SHP77 treated with DMSO at 0.1 percent for 48 hours (cell line): Measurements from ENCODE around the gene RPLP2.

Experiments used
- DNase-seq: peaks from one replicate; lab custom pipeline; 2025; lab: John Stamatoyannopoulos, UW

RPLP2 gene

DNA sequence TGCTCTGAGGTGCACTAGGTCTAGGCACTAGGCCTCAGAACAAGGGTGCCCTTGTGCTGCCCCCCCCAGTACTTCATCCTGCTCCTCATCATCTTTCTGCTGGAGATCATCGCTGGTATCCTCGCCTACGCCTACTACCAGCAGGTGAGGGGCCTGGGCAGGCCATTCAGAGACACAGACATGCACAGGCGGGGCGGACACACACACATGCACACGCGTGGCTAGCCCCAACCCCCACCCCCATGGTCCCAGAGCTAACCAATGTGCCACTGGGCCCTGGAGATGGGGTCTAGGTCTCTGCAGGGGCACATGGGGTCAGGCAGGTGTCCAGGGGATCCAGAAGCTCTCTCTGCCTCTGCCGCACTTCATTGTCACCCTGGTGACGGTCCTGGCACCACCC lies 26.9 kb downstream of the RPLP2 start:
- DNase-seq = no peak

DNA sequence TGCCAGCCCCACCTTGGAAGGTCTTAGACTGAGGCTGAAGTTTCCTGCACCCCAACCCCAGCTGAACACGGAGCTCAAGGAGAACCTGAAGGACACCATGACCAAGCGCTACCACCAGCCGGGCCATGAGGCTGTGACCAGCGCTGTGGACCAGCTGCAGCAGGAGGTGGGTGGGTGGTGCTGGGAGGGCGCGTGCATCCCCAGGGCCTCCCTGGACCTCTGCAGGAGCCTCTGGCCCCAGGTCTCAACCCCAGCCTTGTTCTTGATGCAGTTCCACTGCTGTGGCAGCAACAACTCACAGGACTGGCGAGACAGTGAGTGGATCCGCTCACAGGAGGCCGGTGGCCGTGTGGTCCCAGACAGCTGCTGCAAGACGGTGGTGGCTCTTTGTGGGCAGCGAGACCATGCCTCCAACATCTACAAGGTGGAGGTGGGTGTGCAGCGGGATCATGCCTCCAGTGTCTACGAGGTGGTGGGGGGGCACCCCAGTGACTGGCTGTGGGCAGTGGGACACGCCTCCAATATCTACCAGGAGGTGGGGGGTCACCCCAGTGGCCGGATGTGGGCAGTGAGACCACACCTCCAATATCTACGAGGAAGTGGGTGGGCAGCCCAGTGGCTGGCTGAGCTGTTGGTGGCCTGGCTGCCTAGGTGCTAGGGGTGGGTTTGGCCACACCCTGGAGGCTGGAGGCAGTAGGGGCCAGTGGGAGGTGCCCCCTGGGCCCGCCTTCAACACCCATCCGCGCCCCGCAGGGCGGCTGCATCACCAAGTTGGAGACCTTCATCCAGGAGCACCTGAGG lies 27.6 kb downstream of the RPLP2 start:
- DNase-seq = no peak

DNA sequence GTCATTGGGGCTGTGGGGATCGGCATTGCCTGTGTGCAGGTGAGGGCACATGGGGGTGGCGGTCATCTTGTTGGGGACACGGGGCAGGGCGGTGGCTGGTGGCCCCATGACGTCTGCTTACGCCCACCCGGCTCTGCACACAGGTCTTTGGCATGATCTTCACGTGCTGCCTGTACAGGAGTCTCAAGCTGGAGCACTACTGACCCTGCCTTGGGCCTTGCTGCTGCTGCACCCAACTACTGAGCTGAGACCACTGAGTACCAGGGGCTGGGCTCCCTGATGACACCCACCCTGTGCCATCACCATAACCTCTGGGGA lies 28.2 kb downstream of the RPLP2 start:
- DNase-seq = no peak

DNA sequence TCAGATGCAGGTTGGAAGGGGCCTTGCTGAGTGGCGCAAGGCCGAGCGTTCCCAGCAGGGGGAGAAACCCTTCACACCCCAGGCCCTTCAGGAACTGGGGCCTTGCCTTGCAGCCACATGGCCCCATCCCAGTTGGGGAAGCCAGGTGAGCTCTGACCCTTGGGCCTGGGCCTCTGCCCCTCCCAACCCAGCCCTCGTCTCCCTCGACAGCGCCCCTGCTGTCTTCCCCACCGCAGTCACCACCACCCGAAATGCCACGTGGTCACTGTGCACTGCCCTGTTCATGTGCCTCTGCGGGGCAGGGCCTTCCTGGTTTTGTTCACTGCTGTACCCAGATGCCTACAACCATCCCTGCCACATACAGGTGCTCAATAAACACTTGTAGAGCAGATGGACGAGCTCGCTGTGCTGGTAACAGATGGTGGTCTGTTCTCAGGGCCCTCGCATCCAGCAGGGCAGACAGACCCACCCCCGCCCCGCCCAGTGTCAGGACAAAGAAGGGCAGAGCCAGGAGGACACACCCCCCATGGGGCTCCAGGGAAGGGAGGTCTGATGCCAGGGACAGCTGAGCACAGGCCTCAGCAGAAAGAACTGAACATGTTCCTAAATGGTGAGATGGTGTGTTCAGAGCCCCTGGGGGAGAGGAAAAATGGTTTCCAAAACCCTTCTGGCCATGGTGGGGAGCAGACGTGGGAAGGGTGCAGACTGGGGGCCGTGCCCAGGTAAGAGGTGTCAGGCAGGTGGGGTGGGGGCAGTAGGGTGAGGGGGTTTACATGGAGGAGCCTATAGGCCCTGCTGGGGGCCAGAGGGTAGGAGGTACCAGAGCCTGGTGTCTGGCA lies 28.9 kb downstream of the RPLP2 start:
- no peak for DNase-seq

DNA sequence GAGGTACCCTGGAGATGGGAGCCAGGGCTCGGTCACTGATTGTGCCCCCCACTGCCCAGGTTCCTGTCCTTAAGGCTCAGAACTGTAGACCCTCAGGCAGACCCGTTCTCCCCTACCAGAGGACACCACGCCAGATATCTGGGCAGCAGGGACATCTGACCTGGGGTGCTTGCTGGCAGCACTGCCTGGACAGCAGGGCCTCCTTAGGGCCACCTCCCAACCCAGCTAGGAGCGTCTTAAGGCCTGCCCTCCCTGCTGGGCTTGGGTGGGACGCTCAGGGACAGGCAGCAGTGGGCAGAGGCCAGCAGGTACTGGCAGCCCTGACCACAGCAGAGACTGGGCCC lies 29.5 kb downstream of the RPLP2 start:
- DNase-seq = no peak

DNA sequence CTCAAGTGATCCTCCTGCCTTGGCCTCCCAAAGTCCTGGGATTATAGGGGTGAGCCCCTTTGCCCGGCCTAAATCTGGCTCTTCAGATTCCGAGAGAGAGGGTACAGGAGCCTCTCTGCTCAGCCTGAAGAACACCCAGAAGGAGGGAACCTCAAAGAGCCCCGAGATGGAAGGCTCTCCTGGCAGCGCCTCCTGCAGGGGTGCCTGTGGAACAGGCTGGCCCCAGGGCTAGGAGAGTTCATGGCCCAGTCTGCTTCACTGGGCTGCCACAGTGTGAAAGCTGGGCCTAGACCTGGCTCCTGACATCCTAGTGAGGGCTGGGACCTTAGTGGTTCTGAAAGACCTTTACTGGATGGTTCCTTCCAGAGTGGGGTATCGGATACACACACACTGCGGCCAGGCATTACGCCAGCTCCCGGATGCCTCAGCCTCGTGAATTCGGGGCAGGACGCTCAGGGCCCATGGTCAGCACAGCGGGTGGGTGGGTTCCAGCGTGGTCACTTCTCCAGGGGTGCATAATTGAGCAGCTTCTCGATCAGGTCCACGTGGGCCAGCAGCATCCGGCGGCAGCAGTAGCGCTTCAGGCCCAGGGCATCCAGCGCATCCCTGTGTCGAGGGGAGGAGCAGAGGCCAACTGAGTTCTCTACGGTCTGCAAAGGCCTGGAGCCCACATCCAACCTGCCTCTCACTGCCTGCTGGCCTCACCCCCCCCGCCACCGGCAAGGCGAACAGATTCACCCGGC lies 30.3 kb downstream of the RPLP2 start:
- DNase-seq = no peak

DNA sequence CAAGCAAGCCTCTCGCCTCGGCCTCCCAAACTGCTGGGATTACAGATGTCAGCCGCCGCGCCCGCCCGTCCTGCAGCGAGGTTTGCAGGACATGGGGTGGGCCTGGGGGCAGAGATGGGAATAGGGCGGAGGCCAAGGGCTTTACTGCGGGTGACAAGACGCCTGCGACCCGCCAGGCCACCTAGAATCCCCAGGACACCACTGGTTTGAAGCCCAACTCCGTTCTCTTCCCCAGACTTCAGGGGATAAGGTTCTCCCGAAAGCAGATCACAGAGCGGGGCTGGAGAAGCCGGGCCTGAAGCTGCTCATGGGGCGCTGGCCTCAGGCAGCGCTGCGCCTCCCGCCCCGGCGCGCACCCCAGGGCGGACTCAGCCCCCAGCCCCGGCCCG lies 32.2 kb downstream of the RPLP2 start:
- no peak for DNase-seq

DNA sequence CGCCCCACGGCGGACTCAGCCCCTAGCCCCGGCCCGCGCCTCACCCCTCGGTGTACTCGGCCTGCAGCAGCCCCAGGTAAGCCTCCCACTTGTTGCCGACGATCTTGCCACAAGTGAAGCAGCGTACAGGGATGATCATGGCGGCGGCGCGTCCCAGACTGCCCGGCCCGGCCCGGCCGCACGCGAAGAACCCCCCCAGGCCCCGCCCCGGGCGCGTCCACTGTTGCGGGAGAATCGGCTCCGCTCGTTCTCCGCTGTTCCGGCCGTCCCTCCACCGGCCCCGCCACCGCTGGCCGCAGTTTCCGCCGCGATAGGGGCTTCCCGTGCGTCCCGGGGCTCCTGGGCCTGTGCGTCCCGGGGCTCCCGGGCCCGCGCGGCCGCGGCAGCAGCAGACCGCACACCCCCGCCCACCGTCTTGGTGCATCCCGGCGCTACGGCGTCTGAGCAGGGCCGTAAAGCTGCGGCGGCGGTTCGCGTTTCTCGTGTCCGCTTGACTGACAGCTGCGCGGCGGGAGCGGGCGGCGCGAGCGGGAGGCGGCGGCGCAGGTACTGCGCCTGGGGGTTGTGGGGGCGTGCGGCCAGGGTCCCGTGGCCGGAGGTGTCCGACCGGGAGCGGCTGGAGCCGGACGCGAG lies 32.7 kb downstream of the RPLP2 start, which contains the start of the genes POLR2L and TSPAN4:
Gene POLR2L, minus strand, starts transcription at position 160 of the 633 bp plus-strand sequence. Its CDS starts 21 bp downstream, at position 139.
Gene TSPAN4, plus strand, starts transcription at position 483 of the 633 bp plus-strand sequence. CDS start 7,453 bp downstream, outside the sequence.
- no peak for DNase-seq

DNA sequence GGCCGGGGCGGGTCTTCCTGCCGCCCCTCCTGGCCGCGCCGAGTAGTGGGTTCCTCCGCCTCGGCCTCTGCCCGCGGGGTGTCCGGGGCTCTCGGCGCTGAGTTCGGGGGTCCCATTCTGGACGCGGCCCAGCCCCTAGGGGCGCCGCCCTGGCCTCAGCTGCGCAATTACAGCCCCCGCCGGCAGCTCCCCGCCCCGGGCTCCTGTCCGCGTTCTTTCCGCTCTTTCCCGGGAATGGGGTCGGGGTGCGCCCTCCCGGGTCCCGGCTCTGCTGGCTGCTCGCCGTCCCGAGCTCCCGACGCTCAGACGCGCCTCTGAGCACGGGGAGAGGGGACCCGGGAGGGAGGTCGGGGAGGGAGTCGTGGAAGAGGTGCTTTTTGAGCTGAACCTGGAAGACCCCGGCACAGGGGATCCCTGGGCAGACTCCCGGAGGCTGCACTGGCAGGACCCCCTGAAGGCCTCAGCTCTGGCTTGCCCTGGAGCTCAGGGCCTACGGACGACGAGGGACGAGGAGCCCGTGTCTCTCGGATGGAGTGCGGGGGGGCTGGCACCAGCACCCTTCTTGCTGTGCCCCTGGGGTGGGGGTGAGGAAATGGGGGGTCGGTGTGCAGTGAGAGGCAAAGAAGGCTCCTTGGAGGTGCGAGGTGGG lies 33.4 kb downstream of the RPLP2 start:
- DNase-seq = no peak

DNA sequence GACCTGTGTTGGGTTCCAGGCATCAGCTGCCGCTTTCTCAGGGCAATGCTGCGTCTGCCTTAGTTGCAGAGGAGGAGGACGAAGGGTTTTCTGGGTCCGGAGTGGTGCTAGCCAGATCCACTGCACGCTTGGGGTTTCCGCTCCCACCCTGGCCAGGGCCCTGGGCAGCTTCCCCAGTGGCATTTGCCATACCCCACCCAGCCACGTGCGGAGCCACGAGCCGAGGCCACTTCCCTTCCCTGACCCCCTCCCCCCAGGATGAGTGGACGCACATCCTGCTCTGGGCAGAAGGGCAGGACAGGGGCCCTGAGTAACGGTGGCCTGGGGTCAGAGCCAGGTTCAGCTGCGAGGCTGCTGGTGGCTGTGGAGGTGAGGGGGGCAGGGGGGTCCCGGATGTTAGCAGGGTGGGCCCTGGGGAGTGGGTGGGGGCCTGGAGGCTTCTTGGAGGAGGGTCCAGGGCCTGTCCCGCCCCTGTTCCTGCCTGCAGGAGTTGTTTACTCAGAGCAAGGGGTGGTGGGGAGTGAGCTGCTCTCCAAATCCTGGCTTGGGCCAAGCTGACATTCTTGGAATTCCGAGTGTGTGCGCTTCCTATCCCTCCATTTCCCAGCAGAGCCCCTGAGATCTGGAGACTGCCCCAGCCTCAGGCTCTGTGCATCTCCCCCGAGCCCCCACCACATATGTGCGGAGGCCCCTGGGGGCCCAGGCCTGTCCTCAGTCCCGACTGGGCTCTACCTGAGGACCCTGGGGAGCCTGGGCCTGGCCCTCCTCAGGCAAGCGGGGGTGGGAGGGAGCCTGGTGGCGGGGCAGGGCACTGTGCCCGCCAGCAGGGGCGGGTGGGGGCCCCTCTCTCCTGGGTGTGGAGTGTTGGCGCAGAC lies 34.3 kb downstream of the RPLP2 start:
- DNase-seq = no peak

DNA sequence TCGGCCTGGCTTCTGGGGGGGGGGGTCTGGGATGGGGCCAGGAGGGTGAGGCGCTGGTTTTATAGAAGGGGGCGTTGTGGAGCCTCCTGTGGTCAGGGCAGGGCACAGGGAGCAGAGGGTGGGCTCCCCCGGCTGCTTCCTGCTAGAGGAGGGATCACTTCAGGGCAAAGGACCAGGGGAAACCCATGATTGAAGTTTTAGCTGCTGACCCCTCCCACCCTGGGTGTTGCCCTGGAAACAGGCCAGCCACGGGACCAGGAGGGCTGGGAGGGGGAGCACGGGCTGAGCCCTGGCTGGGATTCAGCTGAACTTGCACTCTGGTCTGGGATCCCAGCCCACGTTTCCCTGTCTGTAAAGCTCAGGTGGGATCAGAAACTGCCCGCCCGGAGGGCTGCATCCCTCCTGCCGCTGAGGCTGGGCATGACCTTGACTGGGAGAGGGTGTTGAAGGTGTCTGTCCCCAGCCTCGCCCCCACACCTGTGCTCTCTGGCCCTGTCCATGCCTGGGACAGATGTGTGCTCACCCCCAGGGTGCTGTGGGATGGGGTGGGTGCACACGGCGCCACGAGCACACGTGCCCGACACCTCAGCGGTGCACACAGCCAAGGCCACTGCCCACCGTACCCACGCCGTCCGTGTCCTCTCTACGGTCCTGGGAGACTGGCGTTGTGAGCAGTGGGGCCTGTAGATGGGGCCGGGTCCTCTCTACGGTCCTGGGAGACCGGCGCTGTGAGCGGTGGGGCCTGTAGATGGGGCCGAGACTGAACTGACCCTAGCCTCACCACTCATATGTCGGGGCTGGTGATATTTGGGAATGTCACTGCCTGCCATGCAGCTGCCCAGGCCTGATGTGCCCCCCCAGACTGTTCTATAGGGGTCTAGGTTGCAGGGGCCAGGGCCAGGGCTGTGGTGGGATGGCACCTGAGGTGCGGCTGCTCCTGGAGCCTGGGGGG lies 35.2 kb downstream of the RPLP2 start:
- no peak for DNase-seq

DNA sequence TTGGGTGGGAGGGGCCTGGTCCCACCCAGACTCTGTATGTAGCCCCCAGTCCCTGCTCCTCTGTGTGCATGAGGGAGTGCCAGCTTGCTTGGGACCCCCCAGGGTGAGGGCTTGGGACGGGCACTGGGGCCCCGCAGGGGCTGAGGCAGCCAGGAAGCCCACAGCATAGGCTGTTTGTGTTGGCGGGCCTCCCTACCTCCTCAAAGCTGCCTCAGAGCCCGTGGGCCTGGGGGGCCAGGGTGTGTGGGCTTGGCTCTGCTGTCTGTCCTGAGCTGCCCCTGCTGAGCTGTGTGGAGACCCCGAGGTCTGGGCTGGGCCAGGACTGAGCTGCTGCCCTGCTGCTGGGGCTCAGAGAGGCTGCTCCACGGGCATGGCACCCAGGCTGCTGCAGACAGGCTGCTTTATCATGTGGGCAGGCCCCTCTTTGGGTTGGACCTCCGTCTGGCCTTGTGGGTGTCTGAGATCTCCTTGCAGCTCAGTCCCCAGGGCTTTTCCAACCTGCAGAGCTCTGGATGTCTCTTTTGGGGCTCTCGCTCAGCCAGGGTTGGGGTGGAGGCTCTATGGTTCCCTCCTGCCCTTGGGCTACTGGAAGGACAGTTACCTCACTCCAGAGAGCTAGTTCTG lies 36.2 kb downstream of the RPLP2 start:
- no peak for DNase-seq

DNA sequence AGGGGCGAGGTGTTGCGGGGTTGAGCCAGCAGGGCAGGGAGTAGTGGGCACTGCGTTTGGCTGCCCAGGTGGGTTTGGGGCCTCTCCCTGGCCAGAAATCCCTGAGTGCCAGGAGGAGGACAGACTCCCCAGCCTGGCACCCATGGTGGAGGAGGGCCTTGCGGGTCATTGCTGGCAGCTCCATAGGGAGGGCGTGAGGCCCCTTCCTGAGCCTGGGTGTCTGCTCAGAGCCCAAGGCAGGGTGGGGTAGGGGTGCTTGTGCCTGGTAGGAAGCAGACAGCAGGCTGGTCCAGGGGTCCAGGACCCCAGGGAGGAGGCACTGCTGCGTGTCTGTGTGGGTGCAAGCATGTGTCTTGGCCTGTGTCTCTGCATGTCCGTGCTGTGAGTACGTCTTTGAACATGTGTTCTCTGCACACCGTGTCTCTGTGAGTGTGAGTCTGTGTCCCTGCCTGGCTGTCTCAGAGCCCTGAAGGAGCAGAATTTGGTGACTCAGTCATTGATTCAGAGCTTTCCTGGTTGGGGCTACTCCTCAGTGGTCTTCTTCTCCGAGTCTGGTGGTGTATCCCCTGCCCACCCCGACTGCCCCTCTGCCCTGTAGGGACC lies 36.8 kb downstream of the RPLP2 start:
- DNase-seq = no peak

DNA sequence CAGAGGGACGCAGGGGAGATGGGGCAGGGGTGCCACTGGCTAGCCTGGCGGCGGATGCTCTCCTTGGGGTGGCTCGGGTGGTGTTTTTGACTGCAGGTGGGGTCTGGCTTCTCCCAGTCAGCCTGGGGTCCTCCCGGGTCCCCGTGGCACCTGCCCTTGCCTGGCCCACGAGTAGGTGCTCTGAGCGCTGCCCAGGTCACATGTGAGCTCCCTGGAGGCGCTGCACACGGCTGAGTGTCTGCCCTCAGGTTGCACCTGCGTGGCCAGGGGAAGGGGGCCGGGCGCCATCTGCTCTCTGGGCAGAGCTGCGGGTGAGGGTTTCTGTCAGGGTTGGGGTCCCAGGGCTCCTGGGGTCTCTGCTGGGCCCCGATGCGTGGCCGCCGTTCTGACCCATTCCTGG lies 38.1 kb downstream of the RPLP2 start:
- DNase-seq = no peak

DNA sequence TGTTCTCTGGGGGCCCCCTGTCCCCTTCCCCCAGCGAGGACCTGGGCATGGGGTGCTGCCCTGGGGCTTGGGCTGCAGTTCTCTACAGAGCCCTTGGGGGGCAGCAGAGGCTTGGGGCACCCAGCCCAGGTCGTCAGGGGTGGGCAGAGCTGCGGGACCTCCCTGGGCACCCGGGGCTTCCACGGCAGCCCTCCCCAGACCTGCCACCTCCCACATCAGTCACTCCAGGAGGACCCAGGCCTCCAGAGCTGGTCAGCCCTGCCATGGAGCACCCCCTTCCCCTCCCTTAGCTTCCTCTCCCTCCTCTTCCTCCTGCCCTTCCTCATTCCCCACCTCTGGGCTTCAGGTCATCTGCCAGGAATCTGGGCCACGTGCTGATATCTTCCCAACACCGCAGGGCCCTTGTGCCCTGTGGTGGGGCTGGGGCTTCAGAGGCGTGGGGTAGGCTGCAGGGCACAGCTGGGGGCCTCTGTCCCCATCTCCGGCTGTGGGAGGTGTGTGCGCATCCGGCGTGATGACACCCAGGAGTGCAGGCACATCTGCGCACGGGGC lies 38.7 kb downstream of the RPLP2 start:
- no peak for DNase-seq

DNA sequence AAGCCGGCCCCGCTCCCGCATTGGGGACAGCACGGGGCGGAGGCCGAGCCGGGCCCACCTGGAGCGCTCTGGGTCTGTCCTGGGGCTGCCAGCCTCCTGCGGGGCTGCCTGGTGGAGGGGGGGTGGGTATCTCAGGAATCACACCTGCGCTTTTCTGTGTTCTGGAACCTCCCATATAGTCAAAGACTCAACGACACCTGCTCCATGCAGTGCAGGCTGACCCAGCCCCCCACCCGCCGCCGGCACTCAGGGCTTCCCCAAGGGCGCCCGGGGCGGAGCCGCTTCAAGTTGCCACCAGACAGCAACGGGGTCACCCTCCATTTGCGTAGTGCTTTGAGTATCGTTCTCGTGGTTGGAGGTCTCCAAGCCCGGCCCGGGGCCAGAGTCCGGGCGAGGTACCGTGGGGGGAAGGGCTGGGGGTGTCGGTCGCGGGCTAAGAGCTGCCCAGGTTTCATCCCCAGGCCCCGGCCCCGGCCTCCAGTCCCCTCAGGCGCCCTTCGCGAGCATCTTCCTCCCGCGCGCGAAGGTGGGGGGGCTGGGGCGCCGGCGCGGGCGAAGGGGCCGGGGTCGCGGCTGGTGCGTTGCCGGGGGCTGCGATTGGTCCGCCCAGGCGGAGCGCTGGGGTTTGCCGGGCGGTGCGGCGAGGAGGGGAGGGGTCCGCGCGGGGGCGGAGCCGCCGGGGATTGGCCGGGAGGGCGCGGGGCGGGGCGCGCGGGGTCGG lies 39.5 kb downstream of the RPLP2 start:
- no peak for DNase-seq

DNA sequence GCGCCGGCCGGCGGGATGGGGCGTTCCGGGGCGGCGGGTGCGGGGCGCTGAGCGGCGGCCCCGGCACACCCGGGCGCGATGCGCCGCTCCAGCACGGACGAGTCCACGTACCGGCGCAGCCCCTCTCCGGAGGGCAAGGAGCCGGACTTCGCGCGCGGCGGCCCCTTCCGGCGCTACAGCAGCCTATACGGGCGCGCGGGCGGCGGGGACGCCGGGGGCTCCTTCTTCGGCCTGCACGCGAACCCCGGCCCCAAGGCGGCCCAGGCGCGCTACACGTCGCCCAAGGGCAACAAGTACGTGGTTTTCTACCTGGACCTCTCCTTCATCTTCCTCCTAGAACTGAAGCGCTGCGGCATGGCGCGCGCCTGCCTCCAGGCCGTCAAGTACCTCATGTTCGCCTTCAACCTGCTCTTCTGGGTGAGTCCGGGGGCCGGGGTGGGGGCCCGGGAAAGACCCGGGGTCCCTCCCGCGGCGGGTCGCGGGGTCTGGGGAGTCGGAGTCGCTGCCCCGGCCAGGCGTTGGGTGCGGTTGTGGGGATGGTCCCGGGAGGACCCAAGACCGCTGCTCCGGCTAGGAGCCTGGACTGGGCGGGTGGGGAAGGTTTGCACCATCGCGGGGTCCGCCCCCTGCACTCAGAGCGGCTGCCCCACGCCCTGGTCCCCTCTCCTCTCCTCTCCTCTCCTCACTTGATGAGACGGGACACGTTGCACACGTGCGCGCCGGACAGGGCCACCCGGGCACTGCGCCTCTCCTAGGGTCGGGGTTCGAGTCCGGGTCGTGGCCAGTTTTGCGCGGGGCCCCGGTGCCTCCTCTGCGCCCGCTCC lies 40.4 kb downstream of the RPLP2 start:
- no peak for DNase-seq
